HepG2 (cell line): Measurements from ENCODE around the gene SPAG5. TPM values are rescaled to one million over a fixed set of nuclear protein-coding genes. Genes with fewer than 3 reads are reported as not detected.

Experiments used
- ATRX ChIP-seq: sonication (generic); formaldehyde crosslinking; IDR thresholded peaks from 2 replicates; pipeline ENCODE4 v1.4.0; 2020; ENCODE audit warnings: missing genetic modification reagents, borderline replicate concordance
- BHLHE40 ChIP-seq: IDR thresholded peaks from 2 replicates; pipeline ENCODE4 v1.6.1; 2011; ENCODE audit warnings: low read length, improper control_type of control experiment
- KMT2A ChIP-seq: sonication (generic); formaldehyde crosslinking; IDR thresholded peaks from 2 replicates; pipeline ENCODE4 v1.4.0; 2020; ENCODE audit warnings: missing genetic modification reagents
- MIER2 ChIP-seq: IDR thresholded peaks from 2 replicates; pipeline ENCODE4 v1.6.1; 2016; ENCODE audit warnings: missing biosample characterization, missing genetic modification reagents
- NPAS2 ChIP-seq: sonication (generic); formaldehyde crosslinking; IDR thresholded peaks from 2 replicates; pipeline ENCODE4 v1.8.0; 2022; ENCODE audit warnings: mild to moderate bottlenecking, missing genetic modification reagents, borderline replicate concordance
- PHF8 ChIP-seq: sonication (generic); formaldehyde crosslinking; IDR thresholded peaks from 2 replicates; pipeline ENCODE4 v1.5.0; 2020; ENCODE audit warnings: missing genetic modification reagents
- PREB ChIP-seq: sonication (generic); formaldehyde crosslinking; IDR thresholded peaks from 2 replicates; pipeline ENCODE4 v1.4.0; 2020; ENCODE audit warnings: missing genetic modification reagents
- PRPF4 ChIP-seq: fragments of 200-400 bp; formaldehyde crosslinking; IDR thresholded peaks from 2 replicates; pipeline ENCODE4 v1.6.1; 2016; ENCODE audit warnings: low read length, low read depth; ENCODE audit not compliant: poor library complexity, severe bottlenecking
- RARA ChIP-seq: IDR thresholded peaks from 2 replicates; pipeline ENCODE4 v1.6.1; 2016; ENCODE audit warnings: missing genetic modification reagents, missing compliant biosample characterization
- SCMH1 ChIP-seq: sonication (generic); formaldehyde crosslinking; IDR thresholded peaks from 2 replicates; pipeline ENCODE4 v1.9.0; 2021; ENCODE audit warnings: missing genetic modification reagents, mild to moderate bottlenecking, borderline replicate concordance
- SIN3A ChIP-seq: IDR thresholded peaks from 2 replicates; pipeline ENCODE4 v1.6.1; 2011; ENCODE audit warnings: low read depth, mild to moderate bottlenecking, control low read depth, low read length, borderline replicate concordance
- YEATS2 ChIP-seq: sonication (generic); formaldehyde crosslinking; IDR thresholded peaks from 2 replicates; pipeline ENCODE4 v1.4.0; 2020; ENCODE audit warnings: missing genetic modification reagents, borderline replicate concordance
- ZBTB42 ChIP-seq: sonication (generic); formaldehyde crosslinking; IDR thresholded peaks from 2 replicates; pipeline ENCODE4 v1.5.0; 2020; ENCODE audit warnings: mild to moderate bottlenecking, missing genetic modification reagents
- ZNF18 ChIP-seq: sonication (generic); formaldehyde crosslinking; IDR thresholded peaks from 2 replicates; pipeline ENCODE4 v1.8.0; 2022; ENCODE audit warnings: mild to moderate bottlenecking, missing genetic modification reagents; ENCODE audit not compliant: insufficient replicate concordance
- ZNF274 ChIP-seq: sonication (generic); formaldehyde crosslinking; IDR thresholded peaks from 2 replicates; pipeline ENCODE4 v1.5.1; 2020; ENCODE audit warnings: mild to moderate bottlenecking, missing genetic modification reagents
- ZNF432 ChIP-seq: sonication (generic); formaldehyde crosslinking; IDR thresholded peaks from 2 replicates; pipeline ENCODE4 v1.5.0; 2020; ENCODE audit warnings: missing genetic modification reagents, mild to moderate bottlenecking, borderline replicate concordance
- ZNF530 ChIP-seq: sonication (generic); formaldehyde crosslinking; IDR thresholded peaks from 2 replicates; pipeline ENCODE4 v1.5.0; 2020; ENCODE audit warnings: low read depth, mild to moderate bottlenecking, missing genetic modification reagents
- ZNF577 ChIP-seq: sonication (generic); formaldehyde crosslinking; IDR thresholded peaks from 2 replicates; pipeline ENCODE4 v1.4.0; 2020; ENCODE audit warnings: mild to moderate bottlenecking, low read depth, missing genetic modification reagents, borderline replicate concordance
- ZNF720 ChIP-seq: sonication (generic); formaldehyde crosslinking; IDR thresholded peaks from 2 replicates; pipeline ENCODE4 v1.4.0; 2020; ENCODE audit warnings: missing genetic modification reagents
- ZNF75D ChIP-seq: sonication (generic); formaldehyde crosslinking; IDR thresholded peaks from 2 replicates; pipeline ENCODE4 v1.8.1; 2023; ENCODE audit warnings: missing genetic modification reagents, mild to moderate bottlenecking, borderline replicate concordance
- ZNF792 ChIP-seq: IDR thresholded peaks from 2 replicates; pipeline ENCODE4 v1.6.1; 2016
- polyA plus RNA-seq, 8 experiments: library from polyadenylated mRNA; depleted of rRNA in 3 of 8; stranded (reverse) in 7 of 8; unstranded in 1 of 8; fragments of >200 nt; fragmentation: Illumina TruSeq in 4 of 8; extraction: Trizol in 4 of 8; gene quantifications; 2 replicates each; pipeline versions ENCODE4 v1.2.1 to v1.2.3, GENCODE V29; 2011 to 2016; ENCODE audit warnings: low read depth in 4 of 8, missing spikeins in 1 of 8, mixed read lengths in 1 of 8; ENCODE audit not compliant: insufficient read depth in 1 of 8
- total RNA-seq, 5 experiments: library from RNA; depleted of rRNA; stranded (reverse); fragments of >200 nt; fragmentation: Illumina TruSeq; extraction: Trizol; gene quantifications; 2 replicates each; pipeline ENCODE4 v1.2.3, GENCODE V29; 2016; ENCODE audit warnings: low read depth in 1 of 5
- TF ChIP-seq, protein P1 (sequence below), 2 experiments: sonication (generic) in 1 of 2; formaldehyde crosslinking in 1 of 2; IDR thresholded peaks; 2 replicates each; pipeline versions ENCODE4 v1.6.1 to v1.9.0; 2014 to 2022; ENCODE audit warnings: antibody characterized with exemption in 1 of 2, borderline replicate concordance in 1 of 2, inconsistent platforms in 1 of 2, low read depth in 1 of 2, missing genetic modification reagents in 1 of 2

The SPAG5 gene
- total and polyA plus RNA-seq, 2 of the 13 experiments (the other 11 are each of a cell fraction or from before 2014, with no cell fraction given): 41.4 to 98.0 TPM

- TF ChIP-seq ZNF530: no peak
- TF ChIP-seq ZNF720 (CRISPR knock-in tag): no peak
- 0 out of 2 replicates have a peak, but pooled peaks have one; percentile 53 for TF ChIP-seq ZBTB42
- TF ChIP-seq SCMH1 (CRISPR knock-in tag): no peak
- TF ChIP-seq ZNF577: no peak
- no peak for TF ChIP-seq YEATS2 (CRISPR knock-in tag)
- TF ChIP-seq ZNF18 (CRISPR knock-in tag): no peak
- TF ChIP-seq KMT2A (CRISPR knock-in tag): no peak; the same call in 1 of the 2 replicates
- TF ChIP-seq PREB: no peak
- peak; percentile 80 for TF ChIP-seq PHF8 (CRISPR knock-in tag)
- TF ChIP-seq NPAS2 (CRISPR knock-in tag): no peak
- TF ChIP-seq, protein P1, sequence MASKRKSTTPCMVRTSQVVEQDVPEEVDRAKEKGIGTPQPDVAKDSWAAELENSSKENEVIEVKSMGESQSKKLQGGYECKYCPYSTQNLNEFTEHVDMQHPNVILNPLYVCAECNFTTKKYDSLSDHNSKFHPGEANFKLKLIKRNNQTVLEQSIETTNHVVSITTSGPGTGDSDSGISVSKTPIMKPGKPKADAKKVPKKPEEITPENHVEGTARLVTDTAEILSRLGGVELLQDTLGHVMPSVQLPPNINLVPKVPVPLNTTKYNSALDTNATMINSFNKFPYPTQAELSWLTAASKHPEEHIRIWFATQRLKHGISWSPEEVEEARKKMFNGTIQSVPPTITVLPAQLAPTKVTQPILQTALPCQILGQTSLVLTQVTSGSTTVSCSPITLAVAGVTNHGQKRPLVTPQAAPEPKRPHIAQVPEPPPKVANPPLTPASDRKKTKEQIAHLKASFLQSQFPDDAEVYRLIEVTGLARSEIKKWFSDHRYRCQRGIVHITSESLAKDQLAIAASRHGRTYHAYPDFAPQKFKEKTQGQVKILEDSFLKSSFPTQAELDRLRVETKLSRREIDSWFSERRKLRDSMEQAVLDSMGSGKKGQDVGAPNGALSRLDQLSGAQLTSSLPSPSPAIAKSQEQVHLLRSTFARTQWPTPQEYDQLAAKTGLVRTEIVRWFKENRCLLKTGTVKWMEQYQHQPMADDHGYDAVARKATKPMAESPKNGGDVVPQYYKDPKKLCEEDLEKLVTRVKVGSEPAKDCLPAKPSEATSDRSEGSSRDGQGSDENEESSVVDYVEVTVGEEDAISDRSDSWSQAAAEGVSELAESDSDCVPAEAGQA (IDR thresholded peaks at IDR 0.05; ENCODE audit: low read depth): no peak
- TF ChIP-seq, protein P1 (CRISPR knock-in tag; IDR thresholded peaks at IDR 0.05; ENCODE audit: borderline replicate concordance): no peak
- no peak; the same call in 1 of the 2 replicates for TF ChIP-seq ZNF274
- TF ChIP-seq ZNF432 (CRISPR knock-in tag): no peak
- TF ChIP-seq ZNF792: no peak
- peak; percentile 97 for TF ChIP-seq SIN3A
- TF ChIP-seq ZNF75D (CRISPR knock-in tag): no peak
- TF ChIP-seq MIER2 (CRISPR knock-in tag): no peak
- TF ChIP-seq RARA (CRISPR knock-in tag): no peak
- no peak for TF ChIP-seq ATRX (CRISPR knock-in tag)
- no peak for TF ChIP-seq BHLHE40
- TF ChIP-seq PRPF4: no peak
These were observed at the start of gene SPAG5 (continued) for GRCh38 chr17:28598799-28599310.
